Epithelial cell of esophagus (primary cell): ENCODE data around the gene GUCY1A2.

Source experiments
- DNase-seq: peaks from one replicate; pipeline ENCODE4 v3.0.0; 2010; ENCODE audit warnings: low read depth
- H3K4me3 ChIP-seq: 2 replicates; pipeline ENCODE4 v1.5.1; 2011; ENCODE audit warnings: mild to moderate bottlenecking, low read length, control low read depth
- TF ChIP-seq, protein P1 (sequence below): IDR thresholded peaks from 2 replicates; pipeline ENCODE4 v1.5.1; 2011; ENCODE audit warnings: low read depth, mild to moderate bottlenecking, low read length, control low read depth, inconsistent platforms; ENCODE audit not compliant: insufficient read depth; ENCODE audit errors: missing control alignments

The GUCY1A2 gene

DNA sequence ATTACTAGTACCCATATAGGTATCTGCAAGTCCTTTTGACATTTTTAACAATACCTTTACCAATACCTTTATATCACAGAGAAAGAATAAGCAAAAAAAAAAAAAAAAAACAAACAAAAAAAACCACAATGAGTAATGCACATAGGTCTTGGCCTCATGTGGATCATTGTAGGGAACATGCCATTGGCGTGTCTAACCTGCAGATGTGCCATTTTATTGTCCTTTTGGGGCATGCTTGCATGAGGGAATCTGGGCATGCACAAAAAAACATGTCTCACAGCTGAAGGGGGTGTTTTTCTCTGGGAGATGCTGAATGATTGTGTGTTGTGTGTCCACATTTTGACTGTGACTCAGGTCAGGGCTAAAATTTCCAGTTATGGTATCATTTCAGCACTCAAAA lies 361.6 kb downstream of the GUCY1A2 start:
- H3K4me3 ChIP-seq, result no peak overlapping the region
- peak; percentile 76 for DNase-seq
- TF ChIP-seq, protein P1, sequence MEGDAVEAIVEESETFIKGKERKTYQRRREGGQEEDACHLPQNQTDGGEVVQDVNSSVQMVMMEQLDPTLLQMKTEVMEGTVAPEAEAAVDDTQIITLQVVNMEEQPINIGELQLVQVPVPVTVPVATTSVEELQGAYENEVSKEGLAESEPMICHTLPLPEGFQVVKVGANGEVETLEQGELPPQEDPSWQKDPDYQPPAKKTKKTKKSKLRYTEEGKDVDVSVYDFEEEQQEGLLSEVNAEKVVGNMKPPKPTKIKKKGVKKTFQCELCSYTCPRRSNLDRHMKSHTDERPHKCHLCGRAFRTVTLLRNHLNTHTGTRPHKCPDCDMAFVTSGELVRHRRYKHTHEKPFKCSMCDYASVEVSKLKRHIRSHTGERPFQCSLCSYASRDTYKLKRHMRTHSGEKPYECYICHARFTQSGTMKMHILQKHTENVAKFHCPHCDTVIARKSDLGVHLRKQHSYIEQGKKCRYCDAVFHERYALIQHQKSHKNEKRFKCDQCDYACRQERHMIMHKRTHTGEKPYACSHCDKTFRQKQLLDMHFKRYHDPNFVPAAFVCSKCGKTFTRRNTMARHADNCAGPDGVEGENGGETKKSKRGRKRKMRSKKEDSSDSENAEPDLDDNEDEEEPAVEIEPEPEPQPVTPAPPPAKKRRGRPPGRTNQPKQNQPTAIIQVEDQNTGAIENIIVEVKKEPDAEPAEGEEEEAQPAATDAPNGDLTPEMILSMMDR, result no peak

DNA sequence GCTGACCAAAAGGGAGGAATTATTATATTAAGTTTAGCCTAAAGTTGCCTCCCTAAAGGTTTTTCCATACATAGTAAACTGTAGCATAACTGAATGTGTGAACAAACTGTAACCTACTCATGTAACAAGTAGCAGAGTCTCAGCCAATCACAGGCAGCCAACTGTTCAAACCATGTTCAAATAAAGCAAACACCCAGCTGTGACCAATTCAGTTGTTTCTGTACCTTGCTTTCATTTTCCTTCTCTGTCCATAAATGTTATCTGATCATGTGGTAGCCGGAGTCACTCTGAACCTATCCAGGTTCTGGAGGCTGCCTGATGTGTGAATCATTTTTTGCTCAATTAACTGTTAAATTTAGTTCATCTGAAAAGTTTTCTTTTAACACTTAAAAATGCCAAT lies 373.5 kb downstream of the GUCY1A2 start:
- peak; percentile 25 for DNase-seq
- no peak overlapping the region for H3K4me3 ChIP-seq
- TF ChIP-seq, protein P1, result no peak

DNA sequence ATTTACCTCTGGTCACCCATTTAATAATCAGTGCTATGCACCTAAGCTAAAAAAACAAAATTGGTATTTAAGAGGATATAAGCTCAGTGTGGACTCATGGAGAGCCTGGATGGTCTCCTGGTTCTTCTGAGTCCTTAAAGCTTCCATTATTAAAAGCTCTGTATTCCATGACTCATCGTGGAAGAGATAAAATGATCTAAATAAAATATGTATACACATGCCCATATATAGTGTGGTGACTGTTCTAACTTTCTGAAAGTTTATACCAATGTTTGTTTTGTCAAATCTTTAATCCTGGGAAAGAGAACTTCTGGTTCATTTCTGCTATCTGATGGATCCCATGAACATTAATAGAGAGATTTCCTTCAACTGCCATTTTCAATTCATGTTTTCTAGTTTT lies 375.9 kb downstream of the GUCY1A2 start:
- H3K4me3 ChIP-seq, result no peak overlapping the region
- TF ChIP-seq, protein P1, result no peak
- peak; percentile 6 for DNase-seq

DNA sequence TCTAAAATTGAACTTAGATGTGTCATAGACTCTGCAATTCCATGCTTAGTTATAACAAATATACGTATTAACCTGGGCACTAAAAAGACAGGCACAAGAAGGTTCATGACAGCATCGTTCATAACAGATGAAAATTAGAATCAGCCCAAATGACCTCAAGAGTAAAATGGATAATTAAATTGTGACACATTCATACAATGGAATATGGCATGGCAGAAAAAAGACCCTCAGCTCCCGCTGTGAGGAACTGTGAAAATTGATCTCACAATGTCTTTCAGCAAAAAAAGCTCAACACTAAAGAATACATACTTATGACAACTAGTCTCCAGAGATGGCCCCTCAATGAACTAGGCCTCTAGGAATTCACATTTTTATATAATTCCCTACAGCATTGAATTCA lies 386.0 kb downstream of the GUCY1A2 start:
- TF ChIP-seq, protein P1, result no peak
- DNase-seq, result no peak
- no peak overlapping the region for H3K4me3 ChIP-seq

DNA sequence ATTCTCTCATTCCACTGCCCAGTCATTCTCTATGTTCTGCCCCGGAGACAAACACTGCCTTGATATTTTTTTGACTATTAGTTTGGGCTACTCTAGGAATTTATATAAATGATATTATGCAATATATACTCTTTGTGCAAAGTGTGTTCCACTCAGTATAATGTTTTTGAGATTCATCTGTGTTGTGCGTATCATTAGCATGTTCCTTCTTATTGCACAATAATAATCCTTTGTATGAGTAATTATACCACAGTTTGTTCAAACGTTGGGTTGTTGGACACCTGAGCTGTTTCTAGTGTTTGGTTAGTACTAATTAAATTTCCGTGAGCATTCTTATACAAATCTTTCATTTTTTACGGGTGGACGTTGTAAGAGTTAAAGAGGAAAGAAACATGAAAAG lies 390.6 kb downstream of the GUCY1A2 start:
- DNase-seq, result peak; percentile 52
- H3K4me3 ChIP-seq, result no peak overlapping the region
- TF ChIP-seq, protein P1, result no peak

DNA sequence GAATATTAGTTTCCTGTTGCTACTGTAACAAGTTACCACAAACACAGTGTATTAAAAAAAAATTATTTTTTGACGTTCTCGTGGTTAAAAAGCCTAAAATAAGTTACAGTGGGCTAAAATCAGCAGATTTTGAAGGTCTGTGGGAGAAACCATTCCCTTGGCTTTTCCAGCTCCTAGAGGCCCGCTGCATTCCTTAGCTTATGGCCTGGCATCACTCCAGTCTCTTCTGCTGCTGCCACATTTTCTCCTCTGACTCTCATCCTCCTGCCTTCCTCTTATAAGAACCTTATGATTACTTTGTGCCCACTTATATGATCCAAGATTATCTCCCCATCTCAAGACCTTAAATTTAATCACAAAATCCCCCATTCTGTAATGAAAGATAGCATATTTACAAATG lies 392.7 kb downstream of the GUCY1A2 start:
- DNase-seq, result no peak
- TF ChIP-seq, protein P1, result no peak

DNA sequence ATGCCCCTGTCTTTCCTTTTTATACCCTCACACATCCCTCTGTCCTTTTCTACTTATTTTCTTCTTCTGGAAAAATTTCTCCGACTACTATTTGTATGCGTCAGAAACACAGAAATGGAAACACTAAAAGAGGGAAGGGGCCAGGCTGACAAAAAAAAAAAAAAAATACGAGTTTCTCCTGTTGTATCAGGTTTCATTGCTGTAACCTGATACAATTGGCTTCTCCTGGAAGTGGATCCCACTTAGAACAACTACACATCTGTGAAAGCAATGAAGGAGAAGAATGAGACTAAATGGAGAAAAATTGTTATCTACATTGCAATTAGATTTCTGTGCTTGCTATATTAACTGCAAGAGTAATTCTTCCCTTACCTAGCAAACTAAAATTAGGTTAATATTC lies 393.9 kb downstream of the GUCY1A2 start:
- TF ChIP-seq, protein P1, result no peak
- H3K4me3 ChIP-seq, result no peak overlapping the region
- DNase-seq, result no peak

More for the DNA sequence above, 392.7 kb downstream of the GUCY1A2 start:
- no peak overlapping the region for H3K4me3 ChIP-seq
